ENCODE data around the gene DCP1B.

DCP1B gene

GRCh38 chr12:2004113-2004929 is at the start of gene DCP1B:
Gene DCP1B, minus strand, starts transcription at chr12:2004457. Its CDS starts 26 bp downstream, at chr12:2004431.
- H3K4me3 ChIP-seq = peak within 1 kb of the TSS; percentile 91
- no peak for TF ChIP-seq CTCF (IDR thresholded peaks at IDR 0.05)
- peak; percentile 98 for DNase-seq (ENCODE audit: low spot score)
- H3K27ac ChIP-seq = peak within 1 kb of the TSS; percentile 87 to 93

GRCh38 chr12:2053691-2054090 is 49.4 kb upstream of the DCP1B start:
- H3K4me3 ChIP-seq = peak overlapping the region; percentile 75
- no peak for DNase-seq (ENCODE audit: low spot score)
- TF ChIP-seq CTCF (IDR thresholded peaks at IDR 0.05) = no peak
- peak overlapping the region; percentile 89 to 92 for H3K27ac ChIP-seq

- no peak for TF ChIP-seq CTCF (IDR thresholded peaks at IDR 0.05)
- Histone ChIP-seq H3K27ac (peak within 1 kb of the TSS; percentile 89 to 92), H3K4me3 (peak within 1 kb of the TSS; percentile 75)
- DNase-seq (ENCODE audit: low spot score) = no peak
Measured at GRCh38 chr12:2052826-2053678, 48.8 kb upstream of the DCP1B start, which contains the start of gene CACNA1C. Gene CACNA1C, plus strand, starts transcription at chr12:2052987. Its CDS starts 576 bp downstream, at chr12:2053563.

GRCh38 chr12:2051700-2052621 is 47.7 kb upstream of the DCP1B start:
- DNase-seq (ENCODE audit: low spot score) = no peak
- no peak for TF ChIP-seq CTCF (IDR thresholded peaks at IDR 0.05)
- Histone ChIP-seq H3K4me3 (peak overlapping the region; percentile 75), H3K27ac (peak overlapping the region; percentile 46 to 89)

- DNase-seq (ENCODE audit: low spot score) = no peak
- Histone ChIP-seq H3K27ac (no peak overlapping the region), H3K4me3 (no peak overlapping the region)
- TF ChIP-seq CTCF (IDR thresholded peaks at IDR 0.05) = no peak
Measured at GRCh38 chr12:2049604-2050540, 45.6 kb upstream of the DCP1B start.
